ENCODE data around the gene TNRC6A. TPM values are rescaled to one million over a fixed set of nuclear protein-coding genes. Genes with fewer than 3 reads are reported as not detected.
A peak's percentile ranks its signal among the peaks of the same experiment; 100 is the strongest.

Gene TNRC6A
- total RNA-seq, 6 experiments from 2014 or later: 40.7 to 49.3 (median 41.7) TPM

DNA sequence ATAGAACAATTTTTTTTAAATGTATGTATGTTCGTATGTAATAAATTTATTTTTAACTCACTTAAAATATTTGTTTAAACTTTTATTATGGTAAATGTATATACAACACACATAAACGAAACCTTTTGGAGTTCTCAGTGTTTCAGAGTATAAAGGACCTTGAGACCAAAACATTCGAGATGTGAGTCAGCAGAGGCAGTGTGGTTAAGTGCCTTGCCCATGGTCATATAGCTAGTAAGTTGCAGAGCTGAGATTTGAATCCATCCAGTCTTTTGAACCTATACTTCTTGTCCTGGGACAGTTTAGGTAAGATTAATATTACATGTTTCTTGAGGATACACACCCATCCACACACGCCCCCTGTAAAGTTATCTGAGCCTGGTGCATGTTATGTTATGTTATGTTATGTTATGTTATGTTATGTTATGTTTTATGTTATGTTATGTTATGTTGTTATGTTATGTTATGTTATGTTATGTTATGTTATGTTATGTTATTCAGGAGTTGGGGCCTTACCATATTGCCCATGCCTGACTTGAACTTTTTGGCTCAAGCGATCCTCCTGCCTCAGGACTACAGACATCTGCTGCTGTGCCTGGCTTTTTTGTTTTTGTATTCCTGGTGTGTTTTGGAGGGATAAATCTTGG lies 41.8 kb downstream of the TNRC6A start:
- peak; percentile 27 for DNase-seq
- H3K4me3 Mint-ChIP-seq: no peak overlapping the region
- peaks cover 17% of the 10 kb centered on the region for H3K36me3 Mint-ChIP-seq (ENCODE audit: low read depth)

DNA sequence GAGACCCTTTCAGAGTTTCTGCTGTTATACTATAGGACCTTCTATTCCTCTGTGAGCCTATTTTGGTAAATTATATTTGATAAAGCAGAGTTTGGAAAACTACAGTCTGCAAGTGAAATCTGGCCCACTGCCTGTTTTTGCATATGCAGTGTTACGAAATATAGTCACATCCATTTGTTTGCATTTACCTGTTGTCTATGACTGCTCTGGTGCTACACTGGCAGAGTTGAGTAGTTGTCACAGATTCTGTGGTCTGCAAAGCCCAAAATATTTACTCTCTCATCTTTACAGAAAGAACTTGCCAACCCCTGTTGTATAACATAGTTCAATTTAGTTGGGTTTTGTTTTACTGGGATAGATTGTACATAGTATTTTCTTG lies 42.3 kb downstream of the TNRC6A start:
- Mint-ChIP-seq H3K9me3 (no peaks in the 10 kb centered on the region), H3K4me1 (ENCODE audit: low read depth) (peaks cover 57% of the 10 kb centered on the region), H3K4me3 (no peak overlapping the region), H3K27ac (no peak overlapping the region), H3K36me3 (ENCODE audit: low read depth) (peaks cover 22% of the 10 kb centered on the region), H3K27me3 (ENCODE audit: insufficient read depth) (no peaks in the 10 kb centered on the region)
- DNase-seq: no peak
- TF ChIP-seq, protein P1, sequence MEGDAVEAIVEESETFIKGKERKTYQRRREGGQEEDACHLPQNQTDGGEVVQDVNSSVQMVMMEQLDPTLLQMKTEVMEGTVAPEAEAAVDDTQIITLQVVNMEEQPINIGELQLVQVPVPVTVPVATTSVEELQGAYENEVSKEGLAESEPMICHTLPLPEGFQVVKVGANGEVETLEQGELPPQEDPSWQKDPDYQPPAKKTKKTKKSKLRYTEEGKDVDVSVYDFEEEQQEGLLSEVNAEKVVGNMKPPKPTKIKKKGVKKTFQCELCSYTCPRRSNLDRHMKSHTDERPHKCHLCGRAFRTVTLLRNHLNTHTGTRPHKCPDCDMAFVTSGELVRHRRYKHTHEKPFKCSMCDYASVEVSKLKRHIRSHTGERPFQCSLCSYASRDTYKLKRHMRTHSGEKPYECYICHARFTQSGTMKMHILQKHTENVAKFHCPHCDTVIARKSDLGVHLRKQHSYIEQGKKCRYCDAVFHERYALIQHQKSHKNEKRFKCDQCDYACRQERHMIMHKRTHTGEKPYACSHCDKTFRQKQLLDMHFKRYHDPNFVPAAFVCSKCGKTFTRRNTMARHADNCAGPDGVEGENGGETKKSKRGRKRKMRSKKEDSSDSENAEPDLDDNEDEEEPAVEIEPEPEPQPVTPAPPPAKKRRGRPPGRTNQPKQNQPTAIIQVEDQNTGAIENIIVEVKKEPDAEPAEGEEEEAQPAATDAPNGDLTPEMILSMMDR (IDR thresholded peaks at IDR 0.05): no peak

More for the DNA sequence above, 41.8 kb downstream of the TNRC6A start:
- Mint-ChIP-seq H3K4me1 (ENCODE audit: low read depth) (peaks cover 52% of the 10 kb centered on the region), H3K27ac (no peak overlapping the region; the same call in 1 of the 2 replicates), H3K27me3 (ENCODE audit: insufficient read depth) (no peaks in the 10 kb centered on the region), H3K9me3 (no peaks in the 10 kb centered on the region)
- TF ChIP-seq, protein P1 (IDR thresholded peaks at IDR 0.05): no peak

DNA sequence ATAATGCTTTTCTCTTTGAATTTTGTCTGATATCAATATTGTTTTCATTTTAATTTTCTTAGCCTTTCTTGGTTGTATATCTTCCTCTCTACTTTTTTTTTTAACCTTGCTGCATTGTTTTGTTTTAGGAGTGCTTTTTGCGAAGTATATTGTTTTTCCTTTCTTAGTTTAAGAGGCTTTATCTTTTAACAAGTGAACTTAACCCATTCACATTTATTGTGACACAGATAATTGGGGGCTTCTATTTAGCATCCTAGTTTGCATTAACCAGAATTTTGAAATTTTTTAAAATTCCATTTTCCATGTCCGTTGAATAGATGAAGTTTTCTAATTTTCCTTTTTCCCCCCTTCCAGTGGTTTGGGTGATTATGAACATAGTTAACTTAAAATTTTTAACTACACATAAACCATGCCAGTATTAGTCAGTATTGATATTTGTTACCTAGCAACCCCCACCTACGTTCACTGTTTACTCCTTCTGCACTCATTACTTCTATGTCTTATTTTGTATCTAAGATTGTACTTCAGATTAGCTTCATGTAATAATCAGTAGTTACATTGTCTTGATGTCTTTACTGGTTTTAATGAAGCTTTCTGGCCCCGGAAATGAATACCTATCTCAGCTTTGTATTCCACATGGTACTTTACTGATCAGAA lies 44.4 kb downstream of the TNRC6A start:
- DNase-seq: no peak

DNA sequence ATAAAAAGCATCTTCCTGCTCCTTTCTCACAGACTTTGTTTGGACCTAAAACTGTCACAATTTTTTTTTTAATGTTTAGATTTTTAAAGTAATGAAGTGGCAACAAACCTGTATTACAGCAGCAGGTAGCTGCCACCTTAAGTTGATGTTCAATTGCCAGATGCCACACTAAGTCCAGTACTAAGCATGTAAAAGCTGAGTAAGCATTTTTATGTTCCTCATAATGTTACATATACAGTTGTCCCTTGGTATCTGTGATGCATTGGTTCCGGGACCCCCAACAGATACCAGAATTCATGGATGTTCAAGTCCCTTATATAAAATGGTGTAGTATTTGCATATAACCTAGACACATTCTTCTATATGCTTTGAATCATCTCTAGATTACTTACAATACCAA lies 45.1 kb downstream of the TNRC6A start:
- TF ChIP-seq, protein P1 (IDR thresholded peaks at IDR 0.05): no peak
- Mint-ChIP-seq H3K36me3 (ENCODE audit: low read depth) (peaks cover 34% of the 10 kb centered on the region), H3K4me3 (no peak overlapping the region), H3K27me3 (ENCODE audit: insufficient read depth) (peaks cover 2% of the 10 kb centered on the region; the same call in 1 of the 2 replicates), H3K27ac (peak overlapping the region; percentile 12; the same call in 1 of the 2 replicates), H3K9me3 (no peaks in the 10 kb centered on the region), H3K4me1 (ENCODE audit: low read depth) (peaks cover 68% of the 10 kb centered on the region)
- DNase-seq: no peak

More for the DNA sequence above, 44.4 kb downstream of the TNRC6A start:
- Mint-ChIP-seq H3K36me3 (ENCODE audit: low read depth) (peaks cover 30% of the 10 kb centered on the region), H3K4me3 (no peak overlapping the region), H3K27ac (peak overlapping the region; percentile 12; the same call in 1 of the 2 replicates), H3K4me1 (ENCODE audit: low read depth) (peaks cover 67% of the 10 kb centered on the region), H3K9me3 (no peaks in the 10 kb centered on the region), H3K27me3 (ENCODE audit: insufficient read depth) (peaks cover under 1% of the 10 kb centered on the region; the same call in 1 of the 2 replicates)
- TF ChIP-seq, protein P1 (IDR thresholded peaks at IDR 0.05): no peak

DNA sequence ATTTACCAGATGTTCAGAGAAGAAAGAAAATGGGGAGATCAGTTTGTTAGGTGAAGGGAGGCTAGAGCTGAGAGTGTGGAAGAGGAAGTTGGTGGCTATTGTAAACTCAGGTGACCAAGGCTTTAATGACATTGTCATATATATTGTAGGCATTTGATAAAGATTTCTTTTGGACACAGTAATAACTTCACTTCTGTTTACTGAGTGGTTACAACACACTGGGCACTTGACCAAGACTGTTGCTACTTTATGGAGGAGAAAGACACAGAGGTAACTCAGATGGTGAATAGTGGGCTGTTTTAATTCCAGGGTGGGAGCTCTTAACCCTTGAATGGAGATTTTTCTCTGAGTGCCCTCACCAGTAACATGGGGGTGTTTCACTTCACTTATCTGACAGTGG lies 46.0 kb downstream of the TNRC6A start:
- no peak for DNase-seq
- peaks cover 38% of the 10 kb centered on the region for H3K36me3 Mint-ChIP-seq (ENCODE audit: low read depth)
- peaks cover 2% of the 10 kb centered on the region; the same call in 1 of the 2 replicates for H3K27me3 Mint-ChIP-seq (ENCODE audit: insufficient read depth)
- no peak overlapping the region for H3K4me3 Mint-ChIP-seq
- peaks cover 58% of the 10 kb centered on the region for H3K4me1 Mint-ChIP-seq (ENCODE audit: low read depth)
- H3K27ac Mint-ChIP-seq: no peak overlapping the region; the same call in 1 of the 2 replicates
- TF ChIP-seq, protein P1 (IDR thresholded peaks at IDR 0.05): no peak
- no peaks in the 10 kb centered on the region for H3K9me3 Mint-ChIP-seq

Data from HFFc6 (cell line).